ENCODE results near the gene BPGM.

DNA sequence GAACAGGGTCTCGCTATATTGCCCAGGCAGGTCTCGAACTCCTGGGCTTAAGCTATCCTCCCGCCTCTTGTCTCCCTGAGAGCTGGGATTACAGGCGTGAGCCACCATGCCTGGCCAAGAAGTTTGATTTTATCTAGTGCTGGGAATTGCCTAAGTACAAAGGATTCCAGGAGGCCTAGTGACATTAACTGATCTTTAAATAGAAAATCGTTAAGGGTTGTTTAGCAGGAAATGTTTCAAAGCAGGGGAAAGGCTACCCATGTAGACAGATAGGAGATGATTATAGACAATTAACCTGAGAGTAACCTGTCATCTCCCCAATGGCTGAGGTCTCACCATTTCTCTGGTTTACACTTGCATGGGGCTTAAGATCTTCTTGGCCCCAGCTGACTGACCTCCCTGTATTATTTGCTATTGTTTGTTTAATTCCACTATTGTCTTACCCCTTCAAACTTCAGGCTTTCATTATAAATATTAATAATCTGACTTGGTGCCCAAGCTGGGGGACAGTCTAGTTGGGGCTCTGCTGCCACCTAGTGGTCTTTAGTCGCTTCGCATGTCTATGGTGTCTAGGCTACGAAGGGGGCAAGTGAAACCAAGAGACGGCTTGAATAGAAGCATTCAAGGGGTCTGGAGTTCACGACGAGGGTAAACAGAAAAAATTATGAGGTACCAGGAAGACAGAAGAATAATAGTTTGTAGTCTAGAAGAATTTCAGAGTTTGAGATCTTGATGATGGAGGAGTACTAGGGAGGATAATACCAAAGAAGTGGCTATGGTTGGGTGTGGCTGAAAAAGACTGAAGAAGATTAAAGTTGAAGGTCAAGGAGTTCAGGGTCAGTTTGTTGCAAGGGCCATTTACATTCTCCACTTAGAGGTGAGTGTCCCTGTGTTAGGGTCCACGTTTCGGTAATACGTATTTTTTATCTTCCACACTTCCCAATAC, 40.4 kb upstream of the BPGM start:
- TF ChIP-seq, protein P1, sequence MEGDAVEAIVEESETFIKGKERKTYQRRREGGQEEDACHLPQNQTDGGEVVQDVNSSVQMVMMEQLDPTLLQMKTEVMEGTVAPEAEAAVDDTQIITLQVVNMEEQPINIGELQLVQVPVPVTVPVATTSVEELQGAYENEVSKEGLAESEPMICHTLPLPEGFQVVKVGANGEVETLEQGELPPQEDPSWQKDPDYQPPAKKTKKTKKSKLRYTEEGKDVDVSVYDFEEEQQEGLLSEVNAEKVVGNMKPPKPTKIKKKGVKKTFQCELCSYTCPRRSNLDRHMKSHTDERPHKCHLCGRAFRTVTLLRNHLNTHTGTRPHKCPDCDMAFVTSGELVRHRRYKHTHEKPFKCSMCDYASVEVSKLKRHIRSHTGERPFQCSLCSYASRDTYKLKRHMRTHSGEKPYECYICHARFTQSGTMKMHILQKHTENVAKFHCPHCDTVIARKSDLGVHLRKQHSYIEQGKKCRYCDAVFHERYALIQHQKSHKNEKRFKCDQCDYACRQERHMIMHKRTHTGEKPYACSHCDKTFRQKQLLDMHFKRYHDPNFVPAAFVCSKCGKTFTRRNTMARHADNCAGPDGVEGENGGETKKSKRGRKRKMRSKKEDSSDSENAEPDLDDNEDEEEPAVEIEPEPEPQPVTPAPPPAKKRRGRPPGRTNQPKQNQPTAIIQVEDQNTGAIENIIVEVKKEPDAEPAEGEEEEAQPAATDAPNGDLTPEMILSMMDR (IDR thresholded peaks at IDR 0.05; ENCODE audit: poor library complexity) = peak; percentile 97
- TF ChIP-seq EZH2 (IDR thresholded peaks at IDR 0.05; ENCODE audit: borderline replicate concordance) (no peak), EZH2phosphoT487 (IDR thresholded peaks at IDR 0.05; ENCODE audit: low read depth, severe bottlenecking, unreplicated experiment) (no peak)

All from hepatocyte (in vitro differentiated cells).